ENCODE data around the gene OR7A5.

The OR7A5 gene

DNA sequence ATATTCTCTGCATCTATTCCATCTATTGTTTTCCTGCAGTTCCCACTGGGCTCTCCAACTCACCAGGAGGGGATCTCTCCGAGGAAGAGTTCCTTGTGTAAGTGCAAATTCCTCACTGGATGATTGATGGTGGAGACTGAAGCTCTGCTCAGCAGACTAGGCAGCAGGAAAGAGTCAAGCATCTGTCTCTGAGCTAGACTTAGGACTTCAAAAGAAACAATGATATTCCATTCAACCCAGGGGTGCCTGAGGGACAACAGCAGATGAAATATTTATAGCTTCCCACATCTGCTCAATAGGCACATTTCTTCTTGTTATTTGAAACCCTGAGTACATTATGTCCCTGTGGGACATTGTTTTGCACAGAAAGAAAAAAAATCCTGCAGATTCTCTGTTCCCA is at the start of gene OR7A5, which contains the start of gene OR7C1:
Gene OR7A5 (minus strand): TSS at position 175 of the 400 bp plus-strand sequence. CDS start 6,944 bp downstream, outside the sequence.
Gene OR7C1 (minus strand): TSS at position 175 of the 400 bp plus-strand sequence. CDS start 35,049 bp downstream, outside the sequence.
- in situ Hi-C loops (cut with HindIII; ENCODE audit: low sequenced_read_pairs), result no loop called here
- peak; percentile 20 for DNase-seq (ENCODE audit: low read depth, low spot score)
- no peak for TF ChIP-seq CTCF (IDR thresholded peaks at IDR 0.05; ENCODE audit: low read depth, low read length)
- H3K4me3 ChIP-seq (ENCODE audit: low read depth, low read length), result no peak within 1 kb of the TSS

- peak; percentile 4 for DNase-seq (ENCODE audit: low read depth, low spot score)
- in situ Hi-C loops (cut with HindIII; ENCODE audit: low sequenced_read_pairs), result no loop called here
- H3K4me3 ChIP-seq (ENCODE audit: low read depth, low read length), result no peak overlapping the region
- TF ChIP-seq CTCF (IDR thresholded peaks at IDR 0.05; ENCODE audit: low read depth, low read length), result peak; percentile 30
Observed at GRCh38 chr19:14871619-14872230, 36.7 kb upstream of the OR7A5 start.

DNA sequence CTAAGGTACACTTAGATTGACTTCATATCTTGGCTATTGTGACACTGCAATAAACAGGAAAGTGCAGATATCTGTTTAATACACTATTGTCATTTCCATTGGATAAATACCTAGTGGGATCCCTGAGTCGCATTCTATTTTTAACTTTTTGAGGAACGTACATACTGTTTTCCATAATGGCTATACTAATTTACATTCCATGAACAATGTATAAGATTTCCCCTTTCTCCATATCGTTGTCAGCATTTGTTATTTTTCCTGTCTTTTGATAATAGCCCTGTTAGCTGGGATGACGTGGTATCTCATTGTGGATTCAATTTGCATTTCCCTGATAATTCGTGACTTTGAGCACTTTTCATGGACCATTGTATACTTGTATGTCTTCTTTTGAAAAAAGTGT is 33.5 kb upstream of the OR7A5 start:
- no peak for TF ChIP-seq CTCF (IDR thresholded peaks at IDR 0.05; ENCODE audit: low read depth, low read length)
- no peak for DNase-seq (ENCODE audit: low read depth, low spot score)
- H3K4me3 ChIP-seq (ENCODE audit: low read depth, low read length), result no peak overlapping the region
- in situ Hi-C loops (cut with HindIII; ENCODE audit: low sequenced_read_pairs), result no loop called here

GRCh38 chr19:14848822-14849221 is 13.8 kb upstream of the OR7A5 start, which contains the start of gene OR7A10:
TSS of gene OR7A10 (minus strand) at chr19:14848922. CDS start at chr19:14841877, 7,045 bp downstream.
- H3K4me3 ChIP-seq (ENCODE audit: low read depth, low read length), result no peak within 1 kb of the TSS
- no peak for TF ChIP-seq CTCF (IDR thresholded peaks at IDR 0.05; ENCODE audit: low read depth, low read length)
- DNase-seq (ENCODE audit: low read depth, low spot score), result no peak
- in situ Hi-C loops (cut with HindIII; ENCODE audit: low sequenced_read_pairs), result no loop called here

GRCh38 chr19:14843578-14843977 is 8.6 kb upstream of the OR7A5 start:
- no peak for TF ChIP-seq CTCF (IDR thresholded peaks at IDR 0.05; ENCODE audit: low read depth, low read length)
- no peak overlapping the region for H3K4me3 ChIP-seq (ENCODE audit: low read depth, low read length)
- in situ Hi-C loops (cut with HindIII; ENCODE audit: low sequenced_read_pairs), result no loop called here
- DNase-seq (ENCODE audit: low read depth, low spot score), result no peak

DNA sequence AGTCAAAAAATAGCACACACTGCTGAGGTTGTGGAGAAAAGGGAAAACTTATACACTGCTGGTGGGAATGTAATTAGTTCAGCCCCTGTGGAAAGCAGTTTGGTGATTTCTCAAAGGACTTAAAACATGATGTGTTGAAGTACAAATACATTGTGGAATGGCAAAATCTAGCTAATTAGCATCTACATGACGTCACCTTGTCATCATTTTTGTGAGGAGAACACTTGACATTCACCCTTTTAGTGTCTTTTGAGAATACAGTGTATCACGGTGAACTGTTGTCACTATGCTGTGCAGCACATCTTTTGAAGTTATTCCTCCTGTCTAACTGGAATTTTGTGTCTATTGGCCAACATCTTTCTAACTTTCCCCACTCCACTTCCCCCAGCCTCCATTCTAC is 8.2 kb upstream of the OR7A5 start:
- H3K4me3 ChIP-seq (ENCODE audit: low read depth, low read length), result no peak overlapping the region
- DNase-seq (ENCODE audit: low read depth, low spot score), result no peak
- no peak for TF ChIP-seq CTCF (IDR thresholded peaks at IDR 0.05; ENCODE audit: low read depth, low read length)
- in situ Hi-C loops (cut with HindIII; ENCODE audit: low sequenced_read_pairs), result no loop called here

Measured in astrocyte of the spinal cord (primary cell).